ENCODE measurements around the gene MAPK1. TPM values are rescaled to one million over a fixed set of nuclear protein-coding genes. Genes with fewer than 3 reads are reported as not detected.
"Not testable (repeated sequence)": the region's sequence is repeated elsewhere in the genome, so short reads cannot be mapped to it uniquely, and the experiment has no call there.

The MAPK1 gene
- total RNA-seq, 1 donor from 2014 or later: 44.4 TPM

DNA sequence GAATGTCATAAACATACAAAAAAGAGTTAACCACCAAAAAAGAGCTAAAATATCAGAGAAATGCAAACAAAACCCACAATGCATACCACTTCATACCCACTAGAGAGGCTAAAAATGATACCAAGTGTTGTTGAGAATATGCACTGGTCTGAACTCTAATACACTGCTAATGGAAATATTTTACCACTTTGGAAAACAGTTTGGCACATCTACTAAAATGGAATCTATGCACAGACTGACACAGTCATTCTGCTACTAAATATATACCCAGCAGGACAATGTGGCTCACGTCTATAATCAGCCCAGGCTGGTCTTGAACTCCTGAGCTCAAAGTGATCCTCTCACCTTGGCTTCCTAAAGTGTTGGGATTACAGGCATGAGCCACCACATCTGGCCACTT lies 18.0 kb downstream of the MAPK1 start:
- peak in 1 of 2 donors; percentile 33 for DNase-seq (ENCODE audit: low read depth in 2 of 2)

DNA sequence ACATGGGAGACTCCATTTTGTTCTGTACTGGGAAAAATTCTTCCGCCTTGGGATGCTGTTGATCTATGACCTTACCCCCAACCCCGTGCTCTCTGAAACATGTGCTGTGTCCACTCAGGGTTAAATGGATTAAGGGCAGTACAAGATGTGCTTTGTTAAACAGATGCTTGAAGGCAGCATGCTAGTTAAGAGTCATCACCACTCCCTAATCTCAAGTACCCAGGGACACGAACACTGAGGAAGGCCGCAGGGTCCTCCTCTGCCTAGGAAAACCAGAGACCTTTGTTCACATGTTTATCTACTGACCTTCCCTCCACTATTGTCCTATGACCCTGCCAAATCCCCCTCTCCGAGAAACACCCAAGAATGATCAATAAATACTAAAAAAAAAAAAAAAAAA lies 19.4 kb downstream of the MAPK1 start:
- not testable (repeated sequence) for DNase-seq (ENCODE audit: low read depth in 2 of 2)

GRCh38 chr22:21845558-21846453 lies 21.6 kb downstream of the MAPK1 start:
- DNase-seq (ENCODE audit: low read depth in 2 of 2): no peak

- no peak for DNase-seq (ENCODE audit: low read depth in 2 of 2)
These were observed 24.5 kb downstream of the MAPK1 start for GRCh38 chr22:21842946-21843345.

- no peak for DNase-seq (ENCODE audit: low read depth in 2 of 2)
These were observed 26.0 kb downstream of the MAPK1 start for GRCh38 chr22:21841422-21841821.

DNA sequence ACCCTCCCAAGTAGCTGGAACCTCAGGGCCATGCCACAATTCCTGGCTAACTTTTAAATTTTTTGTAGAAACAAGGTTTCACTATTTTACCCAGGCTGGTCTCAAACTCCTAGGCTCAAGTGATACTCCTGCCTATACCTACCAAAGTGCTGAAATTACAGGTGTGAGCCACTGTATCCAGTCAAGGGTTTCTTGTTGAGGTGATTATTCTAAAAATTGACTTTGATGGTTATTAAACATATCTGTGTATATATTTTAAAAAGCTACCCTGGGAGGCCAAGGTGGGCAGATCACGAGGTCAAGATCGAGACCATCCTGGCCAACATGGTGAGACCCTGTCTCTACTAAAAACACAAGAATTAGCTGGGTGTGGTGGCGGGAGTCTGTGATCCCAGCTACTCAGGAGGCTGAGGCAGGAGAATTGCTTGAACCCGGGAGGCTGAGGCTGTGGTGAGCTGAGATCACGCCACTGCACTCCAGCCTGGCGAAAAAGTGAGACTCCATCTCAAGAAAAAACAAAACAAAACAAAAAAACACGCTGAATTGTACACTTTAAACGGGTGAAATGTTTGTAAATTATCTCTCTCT lies 27.1 kb downstream of the MAPK1 start:
- DNase-seq (ENCODE audit: low read depth in 2 of 2): no peak

GRCh38 chr22:21839765-21840140 lies 27.7 kb downstream of the MAPK1 start:
- no peak for DNase-seq (ENCODE audit: low read depth in 2 of 2)

GRCh38 chr22:21839104-21839764 lies 28.2 kb downstream of the MAPK1 start:
- not testable (repeated sequence) for DNase-seq (ENCODE audit: low read depth in 2 of 2)

DNA sequence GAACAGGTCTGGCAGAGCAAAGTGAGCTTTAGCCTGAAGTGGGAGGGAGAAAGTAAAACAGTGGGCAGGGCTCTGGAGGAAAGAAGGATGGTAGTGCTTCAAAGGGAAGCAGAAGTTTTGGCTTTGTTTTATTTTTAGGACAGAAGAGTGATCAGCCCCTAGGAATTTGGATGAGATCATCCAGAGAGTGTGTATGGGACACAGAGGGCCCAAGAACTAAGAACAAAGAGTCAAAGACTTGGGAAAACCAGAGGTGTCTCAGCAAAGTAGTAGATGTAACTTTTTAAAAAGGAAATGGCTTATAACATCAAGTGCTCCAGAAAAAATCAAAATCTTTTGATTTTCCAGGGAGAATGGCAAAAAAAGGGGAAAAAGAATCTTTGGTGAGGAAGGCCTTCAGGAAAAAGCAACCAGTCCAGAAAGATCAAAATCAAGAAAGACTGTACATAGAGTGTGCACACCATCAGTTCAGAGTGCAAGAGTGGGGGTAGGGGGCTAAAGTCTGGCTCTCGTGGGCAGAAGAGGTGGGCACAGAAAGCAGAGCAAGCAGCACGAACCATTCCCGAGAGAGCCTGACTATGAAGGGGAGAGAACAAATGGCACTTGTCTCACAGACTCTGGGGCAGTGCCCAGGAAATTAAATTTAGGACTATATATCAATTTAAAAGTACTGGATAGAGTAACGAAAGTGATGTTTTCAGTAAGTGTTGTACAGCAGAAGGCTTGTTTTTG lies 30.0 kb downstream of the MAPK1 start:
- DNase-seq (ENCODE audit: low read depth in 2 of 2): peak; percentile 27 to 79

DNA sequence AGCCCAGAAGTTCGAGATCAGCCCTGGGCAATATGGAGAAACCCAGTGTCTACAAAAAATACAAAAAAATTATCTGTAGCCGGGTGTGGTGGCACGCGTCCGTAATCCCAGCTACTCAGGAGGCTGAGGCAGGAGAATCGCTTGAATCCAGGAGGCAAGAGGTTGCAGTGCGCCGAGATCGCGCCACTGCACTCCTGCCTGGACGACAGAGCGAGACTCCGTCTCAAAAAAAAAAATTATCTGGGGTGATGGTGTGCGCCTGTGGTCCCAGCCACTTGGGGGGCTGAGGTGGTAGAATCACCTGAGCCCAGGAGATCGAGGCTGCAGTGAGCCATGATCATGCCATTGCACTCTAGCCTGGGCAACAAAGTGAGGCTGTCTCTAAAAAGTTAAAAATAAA lies 31.0 kb downstream of the MAPK1 start:
- not testable (repeated sequence) for DNase-seq (ENCODE audit: low read depth in 2 of 2)

DNA sequence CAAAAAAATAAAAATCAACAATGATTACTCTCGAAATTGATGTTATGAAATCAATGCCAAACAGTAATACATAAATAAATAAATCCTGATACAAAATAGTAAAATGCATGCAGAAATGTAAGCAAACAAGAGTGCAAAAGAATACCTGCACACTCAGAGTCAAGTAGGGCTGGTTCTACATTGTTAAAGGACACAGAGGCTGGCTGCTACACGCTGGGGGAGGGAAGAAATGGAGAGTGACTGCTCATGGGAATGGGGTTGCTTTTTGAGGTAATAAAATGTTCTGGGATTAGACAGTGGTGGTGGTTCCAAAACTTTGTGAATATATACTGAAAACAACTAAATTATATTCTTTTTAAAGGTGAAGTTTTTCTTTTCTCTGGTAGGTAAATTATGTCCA lies 32.1 kb downstream of the MAPK1 start:
- DNase-seq (ENCODE audit: low read depth in 2 of 2): no peak

- DNase-seq (ENCODE audit: low read depth in 2 of 2): no peak
These were observed 32.6 kb downstream of the MAPK1 start for GRCh38 chr22:21834869-21835268.

DNA sequence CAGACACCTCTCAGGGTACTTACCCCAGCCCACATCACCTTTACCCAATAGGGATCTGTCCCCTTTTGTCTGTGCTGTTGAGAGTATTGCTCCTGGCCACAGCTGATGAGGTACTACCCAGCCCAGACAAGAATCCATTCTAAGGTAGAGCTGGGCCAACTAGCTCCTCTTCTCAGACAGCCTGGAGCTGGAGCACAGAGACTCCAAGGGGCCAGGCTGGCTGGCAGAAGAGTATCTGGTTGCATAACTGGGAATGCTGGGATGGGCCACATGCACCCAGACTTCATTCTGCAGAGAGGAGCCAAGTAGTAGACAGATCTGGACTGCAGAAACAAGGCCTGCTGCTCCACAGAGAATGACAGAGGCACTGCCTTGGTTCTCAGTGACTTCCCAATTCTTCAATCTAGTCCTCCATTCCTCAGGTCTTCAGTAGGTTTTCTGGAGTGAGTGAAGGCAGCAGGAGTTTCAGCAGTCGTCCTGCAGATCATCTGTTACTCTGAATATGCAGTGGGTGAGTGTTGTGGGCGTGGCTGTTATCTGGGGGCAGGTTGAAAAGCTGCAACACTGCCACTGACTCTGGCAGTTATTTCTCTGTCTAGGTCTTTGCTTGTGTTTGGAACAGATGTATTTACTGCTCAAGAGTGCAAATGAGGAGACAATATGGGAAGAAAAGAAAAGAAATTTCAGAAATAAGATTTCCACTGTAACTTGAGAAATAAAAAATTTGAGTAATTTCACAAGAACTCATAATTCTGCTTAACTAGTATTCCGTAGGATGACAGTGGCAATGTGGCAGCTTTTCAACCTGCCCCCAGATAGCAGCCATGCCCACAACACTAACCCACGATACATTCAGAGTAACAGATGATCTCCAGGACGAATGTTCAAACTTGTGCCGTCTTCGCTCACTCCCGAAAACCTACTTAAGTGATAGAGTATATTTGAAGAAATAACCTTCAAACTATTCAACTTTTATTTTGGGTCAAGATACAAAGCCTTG lies 34.9 kb downstream of the MAPK1 start:
- no peak for DNase-seq (ENCODE audit: low read depth in 2 of 2)

GRCh38 chr22:21829523-21829922 lies 37.9 kb downstream of the MAPK1 start:
- DNase-seq (ENCODE audit: low read depth in 2 of 2): no peak

DNA sequence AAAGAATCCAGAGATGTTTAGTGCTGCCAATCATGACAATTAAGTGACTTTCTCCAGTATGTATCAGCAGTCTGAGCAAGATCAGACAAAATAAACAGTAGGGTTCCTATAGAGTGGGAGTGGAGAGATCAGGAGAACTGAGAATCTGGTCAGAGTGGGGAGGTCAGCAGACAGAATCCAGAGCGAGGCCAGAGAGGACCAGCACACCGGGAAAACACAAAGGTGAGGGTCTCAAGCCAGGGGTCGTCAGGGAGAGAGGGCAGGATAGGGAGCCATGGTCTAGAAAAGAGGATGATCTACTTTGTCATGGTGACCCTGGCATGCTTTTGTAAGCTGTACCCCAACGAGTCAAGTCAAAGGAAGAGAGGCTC lies 39.2 kb downstream of the MAPK1 start:
- DNase-seq (ENCODE audit: low read depth in 2 of 2): no peak

DNA sequence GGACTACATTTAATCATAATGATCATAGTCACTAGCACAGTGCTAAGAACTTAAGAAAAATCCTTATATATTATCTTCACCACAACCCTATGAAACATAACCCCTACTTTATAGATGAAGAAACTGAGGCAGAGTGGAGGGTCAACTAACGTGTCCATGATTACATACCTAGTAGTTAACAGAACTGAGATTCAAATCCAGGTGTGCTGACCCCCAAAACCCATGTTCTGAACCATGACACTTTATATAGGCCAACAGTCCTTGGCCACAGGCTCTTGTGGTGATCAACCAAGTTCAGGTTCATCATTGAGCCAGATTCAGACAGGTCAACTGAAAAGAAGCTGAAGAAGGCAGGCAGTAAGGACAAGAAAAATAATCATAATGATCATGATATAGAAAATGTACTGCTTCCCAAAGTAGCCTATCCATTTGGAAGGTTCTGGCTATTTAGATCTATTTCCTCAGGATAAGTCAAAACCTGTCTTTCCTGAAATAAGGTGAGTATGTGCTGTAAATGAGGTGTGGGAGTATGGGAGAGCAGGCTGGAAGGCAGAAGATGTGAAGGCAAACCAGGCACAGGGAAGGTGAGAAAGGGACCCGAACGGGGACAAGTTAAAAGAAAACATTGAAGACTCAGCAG lies 39.7 kb downstream of the MAPK1 start:
- DNase-seq (ENCODE audit: low read depth in 2 of 2): no peak

DNA sequence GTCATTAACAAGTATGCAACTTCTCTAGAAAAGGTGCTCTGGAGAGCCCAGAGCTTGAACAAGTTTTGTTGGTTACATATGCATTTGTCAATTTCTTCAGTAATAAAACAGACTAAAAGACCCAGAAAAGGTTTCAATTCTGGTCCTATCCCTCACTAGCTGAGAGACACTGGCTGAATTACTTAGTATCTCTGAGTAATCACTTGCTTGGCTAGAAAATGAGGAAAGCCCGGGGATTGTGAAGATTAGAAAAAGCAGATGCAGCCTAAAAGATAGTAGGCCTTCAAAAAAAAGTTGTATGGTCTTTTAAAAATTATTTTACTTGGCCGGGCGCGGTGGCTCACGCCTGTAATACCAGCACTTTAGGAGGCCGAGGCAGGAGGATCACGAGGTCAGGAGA lies 41.2 kb downstream of the MAPK1 start:
- no peak for DNase-seq (ENCODE audit: low read depth in 2 of 2)

DNA sequence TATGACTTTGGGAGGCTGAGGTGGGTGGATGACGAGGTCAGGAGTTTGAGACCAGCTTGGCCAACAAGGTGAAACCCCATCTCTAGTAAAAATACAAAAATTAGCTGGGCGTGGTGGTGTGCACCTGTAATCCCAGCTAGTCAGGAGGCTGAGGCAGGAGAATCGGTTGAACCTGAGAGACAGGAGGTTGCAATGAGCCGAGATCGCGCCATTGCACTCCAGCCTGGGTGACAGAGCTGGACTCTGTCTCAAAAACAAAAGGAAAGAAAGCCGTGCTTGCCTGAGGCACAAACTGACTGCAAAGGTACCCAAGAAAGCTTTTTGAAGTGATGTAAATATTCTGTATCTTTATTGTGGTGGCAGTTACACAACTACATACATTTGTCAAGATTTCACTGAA lies 42.5 kb downstream of the MAPK1 start:
- DNase-seq (ENCODE audit: low read depth in 2 of 2): not testable (repeated sequence)

DNA sequence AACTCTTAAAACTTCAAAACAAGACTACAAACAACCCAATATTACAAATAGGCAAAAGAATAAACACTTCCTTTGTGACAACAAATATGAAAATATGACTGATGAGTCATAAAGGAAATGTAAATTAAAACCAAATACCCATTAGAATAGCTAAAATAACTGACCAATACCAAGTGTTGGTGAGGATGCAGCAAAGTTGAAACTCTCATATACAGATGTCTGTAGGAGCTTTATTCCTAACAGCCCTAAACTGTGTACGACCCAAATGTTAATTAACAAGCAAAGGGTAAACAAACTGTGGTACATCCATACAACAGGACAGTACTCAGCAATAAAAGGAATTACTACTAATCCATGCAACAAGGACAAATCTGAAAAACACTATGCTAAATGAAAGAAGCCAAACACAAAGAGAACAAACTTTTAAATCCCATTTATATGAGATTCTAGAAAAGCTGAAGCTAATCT lies 43.0 kb downstream of the MAPK1 start:
- DNase-seq (ENCODE audit: low read depth in 2 of 2): no peak

Measured in lung microvascular endothelial cell (primary cell).